T-helper 1 cell treated with Interleukin-12 subunit alpha and Interleukin-12 subunit beta and Interleukin-4 antibody, amounts not matched to agents 30 μg/mL and 1 μg/mL, for 36 hours (primary cell): Measurements from ENCODE around the gene SSBP3.

Source experiments
- H3K27ac Mint-ChIP-seq: one replicate; pipeline ENCODE4 v1.8.0; 2021; ENCODE audit warnings: mild to moderate bottlenecking, mixed read lengths
- H3K27me3 Mint-ChIP-seq: one replicate; pipeline ENCODE4 v1.8.0; 2021; ENCODE audit warnings: low read depth, mixed read lengths
- H3K36me3 Mint-ChIP-seq: one replicate; pipeline ENCODE4 v1.8.0; 2021; ENCODE audit warnings: low read depth, mixed read lengths
- H3K4me1 Mint-ChIP-seq: one replicate; pipeline ENCODE4 v1.8.0; 2021; ENCODE audit warnings: low read depth, mixed read lengths
- H3K4me3 Mint-ChIP-seq: one replicate; pipeline ENCODE4 v1.8.0; 2021; ENCODE audit warnings: mild to moderate bottlenecking, moderate library complexity, mixed read lengths
- H3K9me3 Mint-ChIP-seq: one replicate; pipeline ENCODE4 v1.8.0; 2021; ENCODE audit warnings: mixed read lengths

Gene SSBP3

DNA sequence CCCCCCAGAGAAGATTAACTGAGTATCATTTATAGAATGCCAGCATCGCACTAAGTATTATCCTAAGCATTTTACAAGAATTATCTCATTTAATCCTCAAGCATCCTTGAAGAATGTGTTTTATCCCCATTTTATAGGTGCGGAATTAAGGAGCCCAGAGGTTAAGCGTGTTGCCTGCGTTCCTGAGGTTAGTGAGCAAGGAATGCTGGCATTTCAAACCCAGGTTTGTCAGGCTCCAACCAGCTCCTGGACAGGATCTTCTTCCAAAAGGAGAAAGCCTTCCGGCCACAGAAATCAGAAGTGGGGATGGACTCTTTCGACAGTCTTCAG, 82.3 kb downstream of the SSBP3 start:
- H3K9me3 Mint-ChIP-seq: no peaks in the 10 kb centered on the region
- H3K27me3 Mint-ChIP-seq: no peaks in the 10 kb centered on the region
- H3K36me3 Mint-ChIP-seq: peaks cover 9% of the 10 kb centered on the region
- H3K4me3 Mint-ChIP-seq: no peak overlapping the region
- H3K27ac Mint-ChIP-seq: no peak overlapping the region
- peaks cover 17% of the 10 kb centered on the region for H3K4me1 Mint-ChIP-seq

DNA sequence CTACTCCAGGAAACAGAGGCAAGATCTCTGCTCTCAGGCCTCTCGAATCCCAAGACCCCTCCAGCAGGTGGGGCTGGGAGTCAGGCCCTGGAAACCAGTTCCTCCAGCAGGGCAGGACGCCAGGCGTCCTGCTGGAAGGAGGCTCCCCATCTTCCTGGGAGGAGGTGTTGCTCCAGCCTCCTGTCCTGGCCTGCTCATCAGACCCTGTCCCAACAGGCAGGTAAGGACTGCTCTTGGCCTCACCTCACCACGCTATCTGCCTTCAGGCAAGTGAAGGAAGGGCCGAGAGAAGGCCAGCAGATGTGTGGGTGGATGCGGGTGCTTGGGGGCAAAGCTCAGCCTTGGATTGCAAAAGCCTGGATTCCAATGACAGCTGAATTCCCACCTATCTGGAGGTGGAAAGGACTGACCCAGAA, 82.9 kb downstream of the SSBP3 start:
- Mint-ChIP-seq H3K36me3 (peaks cover 9% of the 10 kb centered on the region), H3K27ac (no peak overlapping the region), H3K27me3 (no peaks in the 10 kb centered on the region), H3K9me3 (no peaks in the 10 kb centered on the region), H3K4me3 (no peak overlapping the region), H3K4me1 (peaks cover 17% of the 10 kb centered on the region)

DNA sequence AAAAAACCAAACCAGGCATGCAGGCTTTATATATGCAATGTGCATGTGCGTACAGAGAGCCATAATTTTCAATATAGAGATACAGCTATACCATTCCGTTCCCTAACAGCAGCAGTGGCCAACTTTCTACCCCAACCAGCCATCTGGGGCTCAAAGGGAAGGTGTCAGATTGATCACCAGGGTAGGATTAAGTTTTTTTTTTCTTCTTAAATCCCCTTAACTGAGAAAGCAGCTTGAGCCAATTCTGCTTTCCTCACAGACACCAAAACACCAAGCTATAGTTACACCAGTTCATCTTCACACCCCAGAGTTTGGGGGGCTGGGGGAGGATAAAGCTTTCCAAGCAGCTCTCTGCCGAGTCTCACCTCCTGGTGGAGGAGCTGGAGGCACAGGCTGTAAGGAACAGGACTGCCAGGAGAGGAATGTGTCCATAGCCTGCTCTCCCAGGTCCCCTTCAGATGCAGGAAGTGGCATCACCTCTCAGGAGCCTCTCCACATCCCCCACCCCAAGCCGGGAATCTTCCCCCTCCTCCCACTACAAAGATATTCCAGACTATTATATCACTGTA, 87.9 kb downstream of the SSBP3 start:
- H3K27me3 Mint-ChIP-seq: no peaks in the 10 kb centered on the region
- H3K9me3 Mint-ChIP-seq: no peaks in the 10 kb centered on the region
- peaks cover 32% of the 10 kb centered on the region for H3K4me1 Mint-ChIP-seq
- peaks cover 13% of the 10 kb centered on the region for H3K36me3 Mint-ChIP-seq
- no peak overlapping the region for H3K4me3 Mint-ChIP-seq
- no peak overlapping the region for H3K27ac Mint-ChIP-seq

DNA sequence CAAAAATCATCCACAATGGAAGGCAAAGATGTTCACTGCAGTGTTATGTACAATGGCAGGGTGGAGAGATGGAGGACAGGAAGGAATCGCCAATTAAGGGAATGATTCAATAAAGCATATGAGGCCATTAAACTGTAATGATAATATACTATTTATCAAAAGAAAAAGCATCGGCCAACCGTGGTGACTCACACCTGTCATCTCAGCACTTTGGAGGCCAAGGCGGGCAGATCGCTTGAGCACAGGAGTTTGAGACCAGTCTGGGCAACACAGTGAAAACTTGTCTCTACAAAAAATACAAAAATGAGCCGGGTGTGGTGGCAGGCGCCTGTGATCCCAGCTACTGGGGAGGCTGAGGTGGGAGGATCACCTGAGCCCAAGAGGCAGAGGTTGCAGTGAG, 89.1 kb downstream of the SSBP3 start:
- Mint-ChIP-seq H3K4me3 (no peak overlapping the region), H3K9me3 (no peaks in the 10 kb centered on the region), H3K36me3 (peaks cover 13% of the 10 kb centered on the region), H3K27me3 (no peaks in the 10 kb centered on the region), H3K4me1 (peaks cover 40% of the 10 kb centered on the region), H3K27ac (no peak overlapping the region)

DNA sequence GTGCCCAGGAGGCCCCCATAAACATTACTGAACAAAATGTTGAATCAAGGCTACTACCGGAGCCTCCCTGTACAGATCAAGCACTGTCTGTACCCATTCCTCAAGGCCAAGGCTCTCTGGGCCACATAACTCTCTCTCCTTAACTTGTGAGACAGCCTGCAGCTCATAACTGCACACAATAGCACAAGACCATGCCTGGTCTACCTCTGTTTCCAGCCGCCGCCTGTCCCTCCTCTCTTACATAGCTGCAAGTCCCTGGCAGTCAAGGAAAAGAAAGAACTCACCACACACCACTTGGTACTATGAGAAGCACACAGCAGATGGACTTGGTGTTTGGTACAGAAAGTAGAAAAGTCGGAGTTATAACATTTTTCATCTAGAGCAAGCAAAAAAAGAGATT, 91.1 kb downstream of the SSBP3 start:
- H3K27ac Mint-ChIP-seq: no peak overlapping the region
- H3K36me3 Mint-ChIP-seq: peaks cover 9% of the 10 kb centered on the region
- no peaks in the 10 kb centered on the region for H3K27me3 Mint-ChIP-seq
- no peak overlapping the region for H3K4me3 Mint-ChIP-seq
- no peaks in the 10 kb centered on the region for H3K9me3 Mint-ChIP-seq
- peaks cover 49% of the 10 kb centered on the region for H3K4me1 Mint-ChIP-seq

DNA sequence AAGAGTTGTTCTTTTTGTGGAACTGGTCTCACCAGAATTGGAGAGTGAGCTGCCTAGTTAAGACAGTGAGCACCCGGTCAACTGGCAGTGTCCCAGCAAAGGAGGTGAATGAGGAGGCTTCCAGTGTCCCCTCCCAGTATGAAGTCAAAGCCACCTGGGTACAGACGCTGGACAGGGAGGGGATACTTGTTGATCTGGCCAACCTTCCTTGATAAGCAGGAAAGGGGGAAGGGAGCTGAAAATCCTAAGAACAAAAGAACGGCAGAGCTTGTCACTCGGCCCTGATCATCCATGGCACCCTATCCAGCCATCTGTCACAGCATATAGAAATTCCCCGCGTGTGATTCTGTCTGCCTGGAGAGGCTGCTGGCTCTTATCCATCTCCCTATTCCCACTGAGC, 91.5 kb downstream of the SSBP3 start:
- Mint-ChIP-seq H3K27ac (no peak overlapping the region), H3K36me3 (peaks cover 9% of the 10 kb centered on the region), H3K9me3 (no peaks in the 10 kb centered on the region), H3K27me3 (no peaks in the 10 kb centered on the region), H3K4me3 (no peak overlapping the region), H3K4me1 (peaks cover 50% of the 10 kb centered on the region)

DNA sequence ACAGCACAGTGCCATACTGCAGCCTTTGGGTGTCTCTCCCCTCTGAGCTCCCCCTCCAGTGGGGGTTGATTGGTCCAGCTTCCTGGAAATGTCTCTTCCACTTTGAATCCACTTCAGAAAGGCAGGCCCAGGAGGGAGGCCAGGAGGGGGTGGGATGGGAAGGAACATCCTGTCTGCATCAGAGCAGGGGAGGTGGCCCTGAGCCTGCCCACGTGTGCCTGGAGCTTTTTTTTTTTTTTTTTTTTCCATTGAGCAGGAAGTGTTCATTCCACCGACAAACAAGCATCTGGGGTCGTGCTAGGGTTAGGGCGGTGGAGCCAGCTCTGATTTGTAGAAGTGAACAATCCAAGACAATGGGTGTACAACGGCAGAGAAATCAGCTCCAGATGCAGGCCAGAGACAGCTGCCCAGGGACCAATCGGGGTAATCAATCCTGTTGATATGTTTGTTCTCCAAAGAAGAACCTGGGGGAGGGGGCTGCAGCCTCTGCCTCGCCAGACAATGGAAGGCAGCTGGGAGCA, 93.3 kb downstream of the SSBP3 start:
- no peak overlapping the region for H3K4me3 Mint-ChIP-seq
- H3K4me1 Mint-ChIP-seq: peaks cover 54% of the 10 kb centered on the region
- H3K27ac Mint-ChIP-seq: peak overlapping the region; percentile 43
- H3K9me3 Mint-ChIP-seq: no peaks in the 10 kb centered on the region
- H3K36me3 Mint-ChIP-seq: peaks cover 9% of the 10 kb centered on the region
- no peaks in the 10 kb centered on the region for H3K27me3 Mint-ChIP-seq

DNA sequence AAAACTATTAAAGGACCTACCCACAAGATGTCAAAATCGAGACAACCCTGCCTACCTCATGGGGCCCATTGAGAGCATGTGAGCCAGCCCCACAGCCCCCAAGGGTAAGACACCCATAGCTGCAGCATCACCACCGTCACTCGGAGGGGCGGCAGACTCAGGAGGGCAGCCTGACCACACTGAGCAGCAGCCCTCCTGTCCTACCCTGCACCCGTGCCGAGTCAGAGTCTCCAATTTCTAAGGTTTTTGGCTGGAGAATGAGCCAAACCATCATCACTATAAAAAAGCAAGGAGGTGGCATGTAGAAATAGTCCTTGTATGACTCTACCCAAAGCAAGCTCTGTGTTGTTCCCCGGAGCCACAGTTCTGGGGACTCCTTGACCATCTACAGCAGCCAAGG, 94.7 kb downstream of the SSBP3 start:
- Mint-ChIP-seq H3K27ac (no peak overlapping the region), H3K9me3 (no peaks in the 10 kb centered on the region), H3K36me3 (peaks cover 5% of the 10 kb centered on the region), H3K4me3 (no peak overlapping the region), H3K27me3 (no peaks in the 10 kb centered on the region), H3K4me1 (peaks cover 56% of the 10 kb centered on the region)

DNA sequence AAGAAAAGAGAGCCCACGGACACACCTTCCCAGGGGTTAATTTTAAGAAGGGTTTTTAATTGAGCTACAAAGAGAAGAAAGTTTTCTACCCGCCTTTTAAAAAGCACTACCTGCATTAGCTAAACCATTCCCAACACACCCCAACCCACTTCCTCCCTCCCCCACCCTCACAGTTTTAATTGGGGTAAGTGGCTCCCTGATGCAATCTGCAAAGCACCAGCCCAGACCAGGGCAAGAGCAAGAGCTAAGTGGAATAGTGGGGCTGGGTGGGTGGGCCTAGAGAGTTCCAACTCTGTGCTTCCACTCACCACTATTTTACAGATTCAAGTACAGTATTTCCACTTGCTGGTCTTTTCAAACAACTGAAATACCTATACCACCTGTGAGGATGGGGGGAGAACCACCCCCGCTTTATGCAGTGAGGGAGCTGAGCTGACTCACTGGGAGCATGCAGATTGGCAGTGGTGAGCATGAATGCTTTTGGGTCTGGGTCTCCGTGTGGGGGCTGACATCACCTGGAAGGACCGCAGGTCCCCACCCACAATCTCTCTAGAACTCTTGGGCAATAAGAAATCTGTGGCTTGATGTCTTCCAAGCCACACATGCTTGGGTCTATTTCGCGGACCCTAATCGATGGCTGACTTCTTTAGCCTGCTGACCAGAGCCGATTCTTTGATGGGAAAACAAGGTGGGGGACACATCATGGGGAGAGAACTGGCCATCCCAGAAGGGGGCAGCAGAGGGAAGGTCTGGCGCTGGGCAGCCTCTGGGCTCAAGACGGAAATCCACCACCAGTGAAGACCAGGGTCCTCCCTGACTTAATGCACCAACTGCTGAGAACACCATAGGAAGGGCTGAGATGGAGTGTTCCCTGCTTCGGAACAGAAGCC, 95.5 kb downstream of the SSBP3 start:
- H3K27me3 Mint-ChIP-seq: no peaks in the 10 kb centered on the region
- H3K27ac Mint-ChIP-seq: peak overlapping the region; percentile 65
- H3K4me3 Mint-ChIP-seq: peak overlapping the region; percentile 17
- peaks cover 8% of the 10 kb centered on the region for H3K36me3 Mint-ChIP-seq
- no peaks in the 10 kb centered on the region for H3K9me3 Mint-ChIP-seq
- peaks cover 60% of the 10 kb centered on the region for H3K4me1 Mint-ChIP-seq

DNA sequence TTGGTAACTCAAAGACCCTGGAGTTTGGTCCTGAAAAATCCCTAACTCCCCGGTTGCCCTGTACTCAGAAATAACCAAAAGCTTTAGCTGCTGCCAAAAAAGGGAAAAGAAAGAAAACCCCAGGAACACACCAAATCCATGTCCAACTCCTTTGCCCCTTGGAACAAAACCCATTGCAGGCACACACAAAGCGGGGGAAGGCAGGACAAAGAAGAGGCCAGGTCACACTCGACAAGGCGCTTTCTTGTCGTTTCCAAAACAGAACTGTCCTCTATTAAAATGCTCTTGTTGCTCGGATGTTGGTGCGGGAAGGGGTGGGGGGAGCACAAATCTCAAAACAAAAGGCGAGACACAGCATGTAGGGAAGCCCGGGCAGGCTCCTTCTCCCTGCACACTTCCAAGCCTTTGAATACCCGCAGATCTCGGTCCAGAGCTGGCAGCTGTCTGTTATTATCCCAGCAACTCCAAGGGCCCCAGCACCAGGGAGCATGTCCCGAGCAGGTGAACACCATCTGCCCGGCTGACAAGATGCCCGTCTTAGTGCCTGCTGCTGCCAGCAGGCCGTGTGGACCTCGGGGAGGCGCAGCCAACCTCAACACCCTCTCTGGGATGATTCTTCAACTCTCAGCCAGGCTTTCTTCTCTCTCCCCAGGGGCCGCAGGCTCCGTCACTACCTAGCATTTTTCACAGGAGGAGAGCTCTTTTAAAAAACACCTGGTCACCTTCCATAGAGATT, 96.4 kb downstream of the SSBP3 start:
- H3K4me1 Mint-ChIP-seq: peaks cover 56% of the 10 kb centered on the region
- H3K9me3 Mint-ChIP-seq: no peaks in the 10 kb centered on the region
- peak overlapping the region; percentile 14 for H3K4me3 Mint-ChIP-seq
- H3K36me3 Mint-ChIP-seq: peaks cover 4% of the 10 kb centered on the region
- no peaks in the 10 kb centered on the region for H3K27me3 Mint-ChIP-seq
- H3K27ac Mint-ChIP-seq: no peak overlapping the region

DNA sequence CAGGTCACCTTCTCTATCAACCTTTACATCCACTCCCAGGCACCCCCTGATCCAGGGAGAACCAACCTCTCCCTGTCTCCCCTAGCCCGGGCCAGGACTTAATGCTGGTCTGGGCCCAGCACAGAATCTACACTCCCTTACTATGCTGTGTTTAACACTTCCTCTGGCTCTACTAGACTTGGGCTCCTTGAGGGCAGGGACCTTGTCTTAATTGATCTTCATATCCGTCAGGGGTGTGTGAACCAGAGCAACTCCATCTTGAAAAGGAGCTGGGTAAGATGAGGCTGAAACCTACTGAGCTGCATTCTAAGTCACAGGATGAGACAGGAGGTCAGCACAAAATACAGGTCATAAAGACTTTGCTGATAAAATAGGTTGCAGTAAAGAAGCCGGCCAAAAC, 98.9 kb downstream of the SSBP3 start:
- Mint-ChIP-seq H3K9me3 (no peaks in the 10 kb centered on the region), H3K27ac (no peak overlapping the region), H3K4me3 (no peak overlapping the region), H3K27me3 (no peaks in the 10 kb centered on the region), H3K4me1 (peaks cover 46% of the 10 kb centered on the region), H3K36me3 (peaks cover 4% of the 10 kb centered on the region)

DNA sequence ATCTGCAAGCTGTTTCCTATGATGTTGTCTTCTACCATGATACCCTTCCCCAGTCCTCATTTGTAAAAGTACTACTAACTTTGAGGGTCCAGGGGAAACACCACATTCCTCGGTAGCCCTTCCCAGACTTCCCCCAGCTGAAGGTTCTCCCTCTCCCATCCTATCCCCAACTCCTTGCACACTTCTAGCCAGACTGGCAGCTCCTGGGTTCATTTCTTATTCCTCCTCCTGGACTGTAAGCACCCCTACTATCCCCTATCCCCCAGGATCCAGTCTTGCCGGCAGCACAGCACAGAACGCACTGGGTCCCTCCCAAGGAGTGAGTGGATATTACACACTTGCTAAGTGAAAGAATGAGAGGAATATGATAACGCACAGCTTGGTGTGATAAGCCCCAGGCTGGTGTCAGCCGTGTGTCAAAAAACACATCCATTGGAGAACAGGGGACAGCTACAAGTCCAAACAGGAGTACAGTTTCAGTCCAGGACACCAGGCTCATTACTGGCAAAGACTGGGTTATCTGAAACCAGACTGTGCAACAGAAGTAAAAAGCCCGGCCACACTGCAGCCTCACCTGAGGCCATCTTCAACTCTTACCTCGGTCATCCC, 100.2 kb downstream of the SSBP3 start:
- H3K27me3 Mint-ChIP-seq: no peaks in the 10 kb centered on the region
- peaks cover 35% of the 10 kb centered on the region for H3K4me1 Mint-ChIP-seq
- H3K9me3 Mint-ChIP-seq: no peaks in the 10 kb centered on the region
- H3K27ac Mint-ChIP-seq: no peak overlapping the region
- H3K4me3 Mint-ChIP-seq: no peak overlapping the region
- H3K36me3 Mint-ChIP-seq: peaks cover 2% of the 10 kb centered on the region

DNA sequence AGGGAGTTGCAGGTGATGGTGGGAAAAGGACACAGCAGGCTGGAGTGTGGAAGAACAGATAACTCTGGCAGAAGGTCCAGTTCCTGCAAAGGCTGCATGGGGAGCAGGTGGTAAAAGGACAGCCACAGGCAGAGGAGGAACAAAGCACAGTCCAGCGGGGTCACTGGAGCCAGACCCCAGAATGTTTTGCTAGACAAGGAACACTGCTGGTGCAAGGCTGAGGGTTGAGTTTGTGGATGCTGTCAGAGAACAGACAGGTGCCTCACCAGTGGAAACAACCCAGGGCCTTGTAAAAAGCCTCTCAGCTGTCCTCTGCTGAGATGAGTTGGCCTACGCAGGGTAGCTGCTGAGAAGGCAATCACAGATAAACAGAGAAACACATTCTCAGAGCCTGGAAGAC, 101.7 kb downstream of the SSBP3 start:
- H3K27me3 Mint-ChIP-seq: no peaks in the 10 kb centered on the region
- H3K27ac Mint-ChIP-seq: no peak overlapping the region
- no peak overlapping the region for H3K4me3 Mint-ChIP-seq
- peaks cover 27% of the 10 kb centered on the region for H3K4me1 Mint-ChIP-seq
- H3K9me3 Mint-ChIP-seq: no peaks in the 10 kb centered on the region
- H3K36me3 Mint-ChIP-seq: peaks cover 2% of the 10 kb centered on the region

DNA sequence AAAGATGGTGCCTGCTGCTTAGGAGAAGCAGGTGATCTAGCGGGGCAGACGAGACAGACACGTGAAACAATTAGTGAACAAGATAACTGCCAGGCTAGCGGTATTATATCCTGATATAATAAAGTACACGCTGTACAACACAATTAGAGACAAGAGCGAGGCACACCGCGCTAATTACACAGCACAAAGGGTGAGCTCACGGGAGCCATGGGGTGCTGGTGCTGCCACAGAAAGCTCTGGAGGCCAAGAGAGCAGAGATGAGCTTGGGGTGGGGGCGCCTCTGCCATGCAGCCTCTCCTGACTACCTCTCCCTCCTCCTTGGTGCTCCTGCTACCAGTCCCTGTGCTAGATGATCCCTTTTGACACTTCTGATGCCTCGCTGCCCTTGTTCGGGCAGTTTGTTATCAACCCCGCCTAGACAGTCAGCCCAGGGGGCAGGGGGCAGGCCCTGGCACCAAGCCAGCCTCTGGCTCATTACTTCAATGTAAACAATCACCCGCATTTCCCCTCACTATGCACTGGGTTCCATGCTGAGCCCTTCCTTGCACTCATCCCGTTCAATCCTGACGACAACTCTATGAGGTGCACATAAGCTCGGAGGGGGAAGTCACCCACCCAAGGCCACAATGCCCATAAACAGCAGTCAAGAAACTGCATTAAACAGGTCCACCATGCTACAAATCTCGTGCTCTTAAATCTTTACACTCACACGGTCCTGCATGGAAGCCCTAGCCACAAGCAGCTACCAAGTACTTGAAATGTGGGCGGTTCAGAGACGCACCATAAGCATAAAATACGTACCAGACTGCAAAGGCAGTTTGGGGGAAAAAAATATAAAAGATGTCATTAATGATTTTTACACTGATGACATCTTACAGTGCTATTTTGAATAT, 103.0 kb downstream of the SSBP3 start:
- H3K27ac Mint-ChIP-seq: no peak overlapping the region
- H3K36me3 Mint-ChIP-seq: peaks cover 2% of the 10 kb centered on the region
- H3K4me3 Mint-ChIP-seq: no peak overlapping the region
- no peaks in the 10 kb centered on the region for H3K9me3 Mint-ChIP-seq
- peaks cover 31% of the 10 kb centered on the region for H3K4me1 Mint-ChIP-seq
- H3K27me3 Mint-ChIP-seq: no peaks in the 10 kb centered on the region
